Colonic mucosa (tissue), 4 donors: Measurements from ENCODE around the gene PGR. TPM values are rescaled to one million over a fixed set of nuclear protein-coding genes. Genes with fewer than 3 reads are reported as not detected.

Source experiments
- DNase-seq: peaks from one replicate; pipeline ENCODE4 v3.0.0-alpha.2; 2020
- H3K27ac ChIP-seq: fragments of 200-600 bp; one replicate; pipeline ENCODE4 v1.8.0; 2021
- H3K27me3 ChIP-seq: fragments of 200-600 bp; one replicate; pipeline ENCODE4 v1.8.0; 2021
- H3K36me3 ChIP-seq: fragments of 200-600 bp; one replicate; pipeline ENCODE4 v1.8.0; 2021
- H3K4me1 ChIP-seq: fragments of 200-600 bp; one replicate; pipeline ENCODE4 v1.8.0; 2021; ENCODE audit warnings: mild to moderate bottlenecking
- H3K4me3 ChIP-seq: fragments of 200-600 bp; one replicate; pipeline ENCODE4 v1.8.0; 2021
- H3K9ac ChIP-seq, 2 donors: one replicate each; pipeline ENCODE4 v1.7.0; 2013; ENCODE audit warnings: control low read depth in 2 of 2, low read depth in 2 of 2, low read length in 2 of 2
- H3K9me3 ChIP-seq: fragments of 200-600 bp; one replicate; pipeline ENCODE4 v1.8.0; 2021
- CTCF ChIP-seq: fragments of 200-600 bp; IDR thresholded peaks from one replicate; pipeline ENCODE4 v1.8.0; 2022; ENCODE audit warnings: antibody characterized with exemption, mild to moderate bottlenecking
- intact Hi-C: fragments of 100-400 bp; cut with DNase I; formaldehyde crosslinking; loops from one replicate; pipeline ENCODE4 v1.14.1; 2022
- total RNA-seq, 2 donors: library from RNA; stranded (reverse); fragmentation: NEBNext Ultra II Directional in 1 of 2; extraction: Animal tissue kit (Norgen Biotek cat#: 25700) in 1 of 2; gene quantifications; one replicate each; pipeline ENCODE4 v1.2.1, GENCODE V29; 2021
- donor health status: healthy.
- donor health status: DM: no; HTN: no; CAD: no.
- donor health status: DM: no; HTN: no; CAD: no.

PGR gene
- total RNA-seq, 2 donors from 2014 or later = 0.27 to 0.69 TPM

GRCh38 chr11:101035872-101036271 lies 93.7 kb downstream of the PGR start:
- intact Hi-C loops = no loop called here
- no peaks in the 10 kb centered on the region for H3K27me3 ChIP-seq
- H3K4me1 ChIP-seq = no peaks in the 10 kb centered on the region
- no peaks in the 10 kb centered on the region for H3K9me3 ChIP-seq
- no peaks in the 10 kb centered on the region for H3K36me3 ChIP-seq
- no peak overlapping the region for H3K9ac ChIP-seq
- DNase-seq = no peak
- no peak overlapping the region for H3K27ac ChIP-seq
- H3K4me3 ChIP-seq = no peak overlapping the region
- no peak for TF ChIP-seq CTCF

- DNase-seq = no peak
- Histone ChIP-seq H3K9ac (no peak overlapping the region), H3K36me3 (no peaks in the 10 kb centered on the region), H3K27ac (no peak overlapping the region), H3K4me3 (no peak overlapping the region), H3K4me1 (no peaks in the 10 kb centered on the region), H3K27me3 (no peaks in the 10 kb centered on the region), H3K9me3 (no peaks in the 10 kb centered on the region)
- TF ChIP-seq CTCF = no peak
- intact Hi-C loops = no loop called here
Observed at GRCh38 chr11:101034076-101034475, 95.5 kb downstream of the PGR start.

GRCh38 chr11:101032991-101033390 lies 96.6 kb downstream of the PGR start:
- H3K27me3 ChIP-seq = no peaks in the 10 kb centered on the region
- H3K9me3 ChIP-seq = no peaks in the 10 kb centered on the region
- H3K4me1 ChIP-seq = no peaks in the 10 kb centered on the region
- H3K27ac ChIP-seq = no peak overlapping the region
- H3K9ac ChIP-seq = no peak overlapping the region
- intact Hi-C loops = no loop called here
- DNase-seq = no peak
- H3K4me3 ChIP-seq = no peak overlapping the region
- TF ChIP-seq CTCF = no peak
- H3K36me3 ChIP-seq = no peaks in the 10 kb centered on the region

GRCh38 chr11:101031713-101032112 lies 97.9 kb downstream of the PGR start:
- intact Hi-C loops = no loop called here
- no peak for TF ChIP-seq CTCF
- DNase-seq = no peak
- no peaks in the 10 kb centered on the region for H3K27me3 ChIP-seq
- no peaks in the 10 kb centered on the region for H3K36me3 ChIP-seq
- no peak overlapping the region for H3K9ac ChIP-seq
- H3K9me3 ChIP-seq = no peaks in the 10 kb centered on the region
- H3K4me1 ChIP-seq = no peaks in the 10 kb centered on the region
- H3K27ac ChIP-seq = no peak overlapping the region
- no peak overlapping the region for H3K4me3 ChIP-seq

GRCh38 chr11:101030692-101031091 lies 98.9 kb downstream of the PGR start:
- TF ChIP-seq CTCF = no peak
- no peak overlapping the region for H3K9ac ChIP-seq
- no peaks in the 10 kb centered on the region for H3K9me3 ChIP-seq
- H3K36me3 ChIP-seq = no peaks in the 10 kb centered on the region
- no peaks in the 10 kb centered on the region for H3K4me1 ChIP-seq
- no peak overlapping the region for H3K27ac ChIP-seq
- no peak for DNase-seq
- intact Hi-C loops = no loop called here
- no peaks in the 10 kb centered on the region for H3K27me3 ChIP-seq
- no peak overlapping the region for H3K4me3 ChIP-seq

GRCh38 chr11:101030015-101030414 lies 99.6 kb downstream of the PGR start:
- no peak for TF ChIP-seq CTCF
- H3K27me3 ChIP-seq = no peaks in the 10 kb centered on the region
- no peaks in the 10 kb centered on the region for H3K4me1 ChIP-seq
- intact Hi-C loops = no loop called here
- no peak overlapping the region for H3K27ac ChIP-seq
- H3K9ac ChIP-seq = no peak overlapping the region
- no peaks in the 10 kb centered on the region for H3K36me3 ChIP-seq
- DNase-seq = no peak
- no peaks in the 10 kb centered on the region for H3K9me3 ChIP-seq
- no peak overlapping the region for H3K4me3 ChIP-seq
